ENCODE data around the gene HLA-DQB1.

HLA-DQB1 gene

DNA sequence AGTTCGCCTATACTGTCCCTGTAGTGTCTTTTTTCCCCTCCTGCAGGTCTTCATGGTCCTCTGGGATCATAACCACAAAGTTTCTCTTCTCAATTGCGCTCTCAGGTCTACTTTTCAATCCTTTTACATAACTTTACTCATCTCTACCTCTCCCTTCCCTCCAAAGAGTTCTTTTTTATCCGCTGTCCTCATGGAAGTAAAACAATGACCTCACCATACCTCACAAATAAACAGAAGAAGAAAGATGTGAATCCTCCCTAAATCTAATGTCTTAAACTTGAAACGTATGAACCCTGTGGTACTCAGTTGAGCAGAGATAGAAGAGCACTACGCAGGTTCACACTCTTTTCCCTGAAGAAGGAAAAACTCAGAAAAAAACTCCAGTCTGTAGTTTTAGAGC lies 41.3 kb downstream of the HLA-DQB1 start:
- no peak for DNase-seq

GRCh38 chr6:32624565-32624964 lies 41.9 kb downstream of the HLA-DQB1 start:
- DNase-seq = no peak

GRCh38 chr6:32623693-32624092 lies 42.8 kb downstream of the HLA-DQB1 start:
- no peak for DNase-seq

DNA sequence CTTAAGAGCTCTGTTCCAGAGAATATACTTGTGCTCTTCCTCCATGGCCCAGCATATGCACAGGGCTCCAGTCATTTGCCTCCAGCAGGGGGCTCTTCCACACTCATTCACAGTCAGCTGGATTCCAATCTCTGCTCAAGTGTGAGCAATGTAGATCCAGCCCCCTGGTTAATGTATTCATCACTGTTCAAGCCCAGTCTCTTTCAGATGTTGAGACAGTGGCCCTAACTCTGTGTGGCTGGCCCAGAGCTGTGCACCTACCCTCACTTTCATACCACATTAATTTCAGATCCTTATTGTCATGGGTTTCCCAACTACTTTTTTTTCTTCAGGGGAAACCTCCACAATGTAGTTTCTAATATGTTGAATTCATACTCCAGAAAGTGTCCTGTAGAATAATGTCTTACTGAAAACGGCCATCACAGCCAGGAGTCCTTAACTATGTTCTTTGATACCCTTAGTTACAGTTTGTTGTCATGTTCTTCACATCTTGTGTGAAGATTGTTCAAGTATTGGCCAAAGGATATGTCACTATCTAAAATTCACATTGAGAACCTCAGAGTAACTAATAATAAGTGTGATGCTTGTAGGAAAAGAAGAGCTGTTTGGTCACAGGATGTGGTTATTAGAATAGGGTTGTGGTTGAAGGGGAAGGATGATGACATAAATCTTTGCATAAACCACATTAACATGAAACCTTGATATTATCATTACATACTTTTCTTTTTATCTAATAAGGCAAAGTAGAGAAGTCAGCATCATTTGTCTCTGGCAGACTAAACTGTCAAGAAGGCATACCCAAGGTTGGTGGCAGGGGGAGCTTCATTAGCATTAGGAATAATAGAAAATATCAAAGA lies 43.7 kb downstream of the HLA-DQB1 start:
- DNase-seq = peak; percentile 49

DNA sequence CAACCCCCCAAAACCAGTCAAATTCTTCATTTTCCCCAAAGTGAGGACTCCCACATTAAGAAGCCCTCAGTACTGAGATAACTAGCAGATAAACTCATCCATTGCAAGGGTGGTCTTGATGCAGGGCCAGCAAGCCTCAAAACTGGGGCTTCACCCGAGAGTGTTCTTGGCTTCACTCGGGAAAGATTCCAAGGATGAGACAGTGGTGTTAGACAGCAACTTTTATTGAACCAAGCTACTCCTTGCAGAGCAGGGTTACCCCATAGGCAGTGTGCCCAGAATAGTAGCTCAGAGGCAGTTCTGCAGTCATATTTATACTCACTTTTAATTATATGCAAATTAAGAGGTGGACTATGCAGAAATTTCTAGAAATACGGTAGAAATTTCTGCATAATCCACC lies 45.1 kb downstream of the HLA-DQB1 start:
- no peak for DNase-seq

DNA sequence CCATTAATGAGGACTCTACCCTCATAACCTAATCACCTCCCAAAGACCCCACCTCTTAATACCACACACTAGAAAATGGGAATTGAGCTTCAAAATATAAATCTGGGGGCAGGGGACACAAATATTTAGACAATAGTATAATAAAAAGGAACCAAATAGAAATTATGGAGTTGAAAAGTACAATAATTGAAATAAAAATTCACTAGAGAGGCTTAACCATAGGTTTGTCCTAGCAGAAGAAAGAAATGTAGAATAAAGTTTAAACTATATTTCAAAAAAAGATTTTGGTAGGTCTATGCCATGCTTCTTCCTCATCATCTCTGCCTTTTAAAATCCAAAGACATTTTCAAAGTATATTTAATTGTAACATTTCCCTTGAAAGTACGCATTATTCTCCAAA lies 48.7 kb downstream of the HLA-DQB1 start:
- no peak for DNase-seq

- no peak for DNase-seq
These were observed 50.4 kb downstream of the HLA-DQB1 start for GRCh38 chr6:32615885-32616532.

- DNase-seq = no peak
These were observed 51.9 kb downstream of the HLA-DQB1 start for GRCh38 chr6:32614366-32615081.

DNA sequence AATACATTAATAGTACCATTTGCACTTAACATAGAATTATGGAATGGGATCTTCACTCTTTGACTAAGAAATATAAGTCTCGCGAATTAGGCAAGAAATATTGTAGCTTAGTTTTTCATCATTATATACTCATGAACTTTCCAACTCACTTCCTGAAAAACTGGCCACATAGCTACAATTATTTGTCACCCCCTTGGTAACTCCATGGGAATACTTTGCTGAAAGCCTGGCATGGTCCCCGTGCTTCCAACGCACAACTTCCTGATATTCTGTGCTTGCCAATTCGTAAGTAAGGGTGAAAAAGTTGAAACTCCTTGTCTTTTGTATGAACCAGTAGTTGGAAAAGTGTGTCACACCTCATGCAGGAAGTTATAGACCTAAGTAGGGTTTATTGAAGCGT lies 53.0 kb downstream of the HLA-DQB1 start:
- no peak for DNase-seq

DNA sequence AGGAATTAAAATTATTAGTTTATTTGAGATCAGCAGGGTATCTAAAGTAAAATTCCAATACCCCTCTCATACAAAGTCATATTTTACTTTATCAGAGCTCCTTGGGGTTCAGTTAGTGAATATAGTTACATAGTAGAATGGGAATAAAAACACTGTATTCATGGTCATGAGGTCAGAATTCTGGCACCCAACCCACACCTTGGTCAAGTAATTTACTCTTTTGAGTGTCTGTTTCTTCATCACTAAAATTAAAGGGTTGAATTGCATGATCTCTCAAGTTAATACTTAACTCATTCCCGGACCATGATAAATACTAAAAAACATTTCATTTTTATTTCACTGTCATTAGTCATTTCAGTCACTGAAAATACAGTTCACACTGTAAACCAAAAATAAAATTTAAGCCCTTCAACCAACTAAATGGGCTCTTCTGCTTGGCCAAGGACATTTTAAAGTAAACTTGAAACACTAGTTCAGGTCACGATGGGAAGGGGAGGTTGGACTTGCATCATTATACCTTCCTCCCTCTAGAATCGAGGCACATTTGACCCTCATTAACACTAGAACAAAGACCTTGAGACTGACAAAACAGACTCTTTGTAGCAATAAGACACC lies 55.7 kb downstream of the HLA-DQB1 start:
- no peak for DNase-seq

GRCh38 chr6:32609731-32610640 lies 56.5 kb downstream of the HLA-DQB1 start:
- peak; percentile 90 for DNase-seq

Data from fibroblast of skin of scalp (primary cell).